ENCODE data around the gene GAGE1. TPM values are rescaled to one million over a fixed set of nuclear protein-coding genes. Genes with fewer than 3 reads are reported as not detected.

Gene GAGE1
- total and polyA plus RNA-seq, 9 of the 15 experiments (the other 6 are each of a cell fraction or from before 2014, with no cell fraction given): 204 to 1,651 (median 472) TPM

DNA sequence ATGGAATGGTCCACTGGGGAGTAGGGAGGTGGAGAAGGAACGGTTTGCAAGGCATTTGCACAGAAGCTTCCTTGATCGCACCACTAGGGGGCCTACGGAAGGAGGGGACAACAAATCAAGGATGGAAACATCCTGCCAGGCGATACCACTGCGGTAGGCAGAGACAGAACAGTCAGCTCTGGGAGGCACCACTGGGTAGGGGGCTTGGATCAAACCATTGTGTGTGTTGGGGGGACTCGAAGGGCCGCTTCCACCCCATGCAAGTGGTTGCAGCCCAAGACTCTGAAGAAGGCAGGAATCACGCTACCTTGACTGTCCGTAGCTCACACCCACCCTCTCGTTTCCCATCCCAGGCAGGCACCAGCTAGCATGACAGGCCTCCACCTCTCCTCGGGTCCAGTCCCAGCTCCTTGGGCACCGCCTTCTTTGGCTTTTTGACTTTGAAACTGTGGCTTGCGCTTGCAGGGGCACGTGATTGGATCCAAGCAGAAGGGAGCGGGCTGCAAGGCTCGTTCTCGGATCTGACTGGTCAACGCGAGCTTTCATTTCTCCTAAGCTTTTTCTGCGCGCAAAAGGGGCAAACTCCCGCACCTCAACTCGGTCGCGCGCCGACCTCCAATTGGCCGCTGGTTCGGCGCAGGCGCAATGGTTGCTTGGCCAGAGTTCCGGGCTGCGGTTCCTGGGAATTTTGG lies 28.4 kb downstream of the GAGE1 start (continued):
- TF ChIP-seq, protein P1, sequence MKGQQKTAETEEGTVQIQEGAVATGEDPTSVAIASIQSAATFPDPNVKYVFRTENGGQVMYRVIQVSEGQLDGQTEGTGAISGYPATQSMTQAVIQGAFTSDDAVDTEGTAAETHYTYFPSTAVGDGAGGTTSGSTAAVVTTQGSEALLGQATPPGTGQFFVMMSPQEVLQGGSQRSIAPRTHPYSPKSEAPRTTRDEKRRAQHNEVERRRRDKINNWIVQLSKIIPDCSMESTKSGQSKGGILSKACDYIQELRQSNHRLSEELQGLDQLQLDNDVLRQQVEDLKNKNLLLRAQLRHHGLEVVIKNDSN (CRISPR knock-in tag; IDR thresholded peaks at IDR 0.05): peak; percentile 40; the same call in 1 of the 2 replicates
- TF ChIP-seq ZNF140 (CRISPR knock-in tag; IDR thresholded peaks at IDR 0.05): no peak
- TF ChIP-seq, protein P2, sequence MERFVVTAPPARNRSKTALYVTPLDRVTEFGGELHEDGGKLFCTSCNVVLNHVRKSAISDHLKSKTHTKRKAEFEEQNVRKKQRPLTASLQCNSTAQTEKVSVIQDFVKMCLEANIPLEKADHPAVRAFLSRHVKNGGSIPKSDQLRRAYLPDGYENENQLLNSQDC (CRISPR knock-in tag; IDR thresholded peaks at IDR 0.05): no peak
- TF ChIP-seq, protein P3, sequence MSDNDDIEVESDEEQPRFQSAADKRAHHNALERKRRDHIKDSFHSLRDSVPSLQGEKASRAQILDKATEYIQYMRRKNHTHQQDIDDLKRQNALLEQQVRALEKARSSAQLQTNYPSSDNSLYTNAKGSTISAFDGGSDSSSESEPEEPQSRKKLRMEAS (CRISPR knock-in tag; IDR thresholded peaks at IDR 0.05): no peak

GRCh38 chrX:49644991-49645637 lies 46.3 kb downstream of the GAGE1 start:
- no peak overlapping the region for H2AFZ ChIP-seq (ENCODE audit: low read depth, low read length)
- no peak overlapping the region for H3K4me2 ChIP-seq (ENCODE audit: insufficient read depth, low read length)
- ChIA-PET POLR2A (no interaction called here), CTCF (ENCODE audit: low intra/inter-chr PET ratio) (no interaction called here)
- no peaks in the 10 kb centered on the region for H3K4me1 ChIP-seq (replicated peaks in 1 of 2; ENCODE audit: control insufficient read depth in 2 of 2, insufficient read depth in 2 of 2, low read length in 2 of 2)
- no peak for ATAC-seq
- FAIRE-seq: no peak
- WGBS (ENCODE audit: insufficient coverage, low coverage, missing lambda C conversion rate): 1% methylated on average over 6 of the region's 8 CpGs
- no peaks in the 10 kb centered on the region for H3K9me3 ChIP-seq (replicated peaks; ENCODE audit: control insufficient read depth, insufficient read depth, low read depth, low read length)
- intact Hi-C loops (cut with micrococcal nuclease) (no loop called here), in situ Hi-C loops (cut with MboI) (loop anchor here (25.0 kb wide), 1 partner anchor 108 kb away; the partner anchor contains the start of genes GAGE12C and GAGE12D)
- peaks cover 0 to 6% of the 10 kb centered on the region in 2 experiments; a peak in 1 of 5 replicates for H3K27me3 ChIP-seq (ENCODE audit: control insufficient read depth in 2 of 2, insufficient read depth in 2 of 2, low read length in 2 of 2)
- DNase-seq (ENCODE audit: extremely low read depth in 1 of 4, low spot score in 3 of 4): no peak
- no peak overlapping the region for H3K27ac ChIP-seq (ENCODE audit: extremely low read depth, low read depth, low read length)
- no peaks in the 10 kb centered on the region for H3K9me1 ChIP-seq (ENCODE audit: control insufficient read depth, insufficient read depth, low read length)
- no TSS peak for BruUV-seq (replicated peaks)
- no peaks in the 10 kb centered on the region for H3K36me3 ChIP-seq (ENCODE audit: control insufficient read depth, insufficient read depth, low read length)
- no peak overlapping the region for H3K4me3 ChIP-seq
- no peaks in the 10 kb centered on the region for H3K79me2 ChIP-seq (ENCODE audit: control insufficient read depth, insufficient read depth, low read length)
- TF ChIP-seq TRIM24 (IDR thresholded peaks at IDR 0.05) (no peak), NFXL1 (CRISPR knock-in tag; IDR thresholded peaks at IDR 0.05) (no peak)
- no peaks in the 10 kb centered on the region for H4K20me1 ChIP-seq (replicated peaks; ENCODE audit: control insufficient read depth, insufficient read depth, low read length)
- no peak overlapping the region; a peak in 1 of 4 replicates for H3K9ac ChIP-seq (ENCODE audit: insufficient read depth in 1 of 2, low read depth in 2 of 2, low read length in 2 of 2)

Data from K562 (cell line).